ENCODE measurements around the gene TARP.

The TARP gene

GRCh38 chr7:38273286-38273995 lies at the start of gene TARP:
Gene TARP (minus strand): TSS chr7:38273636.
- no peak for DNase-seq (ENCODE audit: low spot score)

GRCh38 chr7:38323156-38323555 lies 49.7 kb upstream of the TARP start:
- no peak for DNase-seq (ENCODE audit: low spot score)

- no peak for DNase-seq (ENCODE audit: low spot score)
Observed at GRCh38 chr7:38322461-38322860, 49.0 kb upstream of the TARP start.

GRCh38 chr7:38321967-38322366 lies 48.5 kb upstream of the TARP start:
- DNase-seq (ENCODE audit: low spot score): no peak

GRCh38 chr7:38321515-38321944 lies 48.1 kb upstream of the TARP start:
- no peak for DNase-seq (ENCODE audit: low spot score)

- no peak for DNase-seq (ENCODE audit: low spot score)
Observed at GRCh38 chr7:38321050-38321449, 47.6 kb upstream of the TARP start.

GRCh38 chr7:38319873-38320272 lies 46.4 kb upstream of the TARP start:
- DNase-seq (ENCODE audit: low spot score): no peak

GRCh38 chr7:38318803-38319416 lies 45.5 kb upstream of the TARP start:
- peak; percentile 64 for DNase-seq (ENCODE audit: low spot score)

- DNase-seq (ENCODE audit: low spot score): no peak
Observed at GRCh38 chr7:38318241-38318640, 44.8 kb upstream of the TARP start.

GRCh38 chr7:38317515-38317914 lies 44.1 kb upstream of the TARP start:
- no peak for DNase-seq (ENCODE audit: low spot score)

- DNase-seq (ENCODE audit: low spot score): no peak
Observed at GRCh38 chr7:38316733-38317360, 43.4 kb upstream of the TARP start.

- DNase-seq (ENCODE audit: low spot score): no peak
Observed at GRCh38 chr7:38315410-38315809, 42.0 kb upstream of the TARP start.

GRCh38 chr7:38312821-38313220 lies 39.4 kb upstream of the TARP start:
- DNase-seq (ENCODE audit: low spot score): no peak

GRCh38 chr7:38311329-38311937 lies 38.0 kb upstream of the TARP start:
- DNase-seq (ENCODE audit: low spot score): no peak

GRCh38 chr7:38310591-38311101 lies 37.2 kb upstream of the TARP start:
- no peak for DNase-seq (ENCODE audit: low spot score)

- DNase-seq (ENCODE audit: low spot score): no peak
Observed at GRCh38 chr7:38309555-38309954, 36.1 kb upstream of the TARP start.

- DNase-seq (ENCODE audit: low spot score): no peak
Observed at GRCh38 chr7:38308140-38308539, 34.7 kb upstream of the TARP start.

GRCh38 chr7:38307640-38308039 lies 34.2 kb upstream of the TARP start:
- DNase-seq (ENCODE audit: low spot score): no peak

- DNase-seq (ENCODE audit: low spot score): no peak
Observed at GRCh38 chr7:38306914-38307313, 33.5 kb upstream of the TARP start.

- no peak for DNase-seq (ENCODE audit: low spot score)
Observed at GRCh38 chr7:38306171-38306570, 32.7 kb upstream of the TARP start.

- DNase-seq (ENCODE audit: low spot score): no peak
Observed at GRCh38 chr7:38303866-38304265, 30.4 kb upstream of the TARP start.

GRCh38 chr7:38300175-38300574 lies 26.7 kb upstream of the TARP start:
- DNase-seq (ENCODE audit: low spot score): no peak
